GM12891 (cell line): ENCODE data around the gene TCFL5.

Experiments
- POLR2A ChIP-seq: IDR thresholded peaks from 2 replicates; pipeline ENCODE4 v1.6.1; 2011; ENCODE audit warnings: low read depth, low read length, control low read depth
- POLR2AphosphoS5 ChIP-seq: IDR thresholded peaks from 2 replicates; pipeline ENCODE4 v1.6.1; 2011; ENCODE audit warnings: low read depth, low read length, control low read depth
- SPI1 ChIP-seq: IDR thresholded peaks from 2 replicates; pipeline ENCODE4 v1.6.1; 2011; ENCODE audit warnings: low read depth, low read length, control low read depth
- TAF1 ChIP-seq: IDR thresholded peaks from 2 replicates; pipeline ENCODE4 v1.6.1; 2011; ENCODE audit warnings: low read depth, low read length, control low read depth

GRCh38 chr20:62886709-62887058, 25.1 kb upstream of the TCFL5 start:
- TF ChIP-seq POLR2A (no peak), POLR2AphosphoS5 (no peak), SPI1 (no peak), TAF1 (no peak)
